CD8-positive, alpha-beta memory T cell (primary cell): ENCODE measurements around the gene CARNS1. TPM values are rescaled to one million over a fixed set of nuclear protein-coding genes. Genes with fewer than 3 reads are reported as not detected.

ENCODE experiments used
- CTCF ChIA-PET: fragments of 350-600 bp; sonication (Branson Sonifier 250); formaldehyde crosslinking; loops from one replicate; lab custom pipeline; 2021; ENCODE audit warnings: antibody characterized with exemption; lab: Charles Lee
- POLR2A ChIA-PET: fragments of 350-600 bp; sonication (Branson Sonifier 250); formaldehyde crosslinking; loops from one replicate; lab custom pipeline; 2021; ENCODE audit warnings: antibody characterized with exemption; lab: Charles Lee
- DNase-seq, 5 donors: peaks; one replicate each; pipeline versions ENCODE4 v3.0.0 to v3.0.0-alpha.2; 2020 to 2022; ENCODE audit warnings: mixed read lengths in 1 of 5
- H3K27ac ChIP-seq: one replicate; pipeline ENCODE4 v1.7.0; 2013; ENCODE audit warnings: low read depth, mild to moderate bottlenecking, low read length, moderate library complexity
- H3K27me3 ChIP-seq: 2 replicates; pipeline ENCODE4 v1.7.0; 2013; ENCODE audit warnings: low read length, mild to moderate bottlenecking; ENCODE audit not compliant: insufficient read depth, poor library complexity, severe bottlenecking
- H3K36me3 ChIP-seq: 2 replicates; pipeline ENCODE4 v1.7.0; 2013; ENCODE audit warnings: mild to moderate bottlenecking, low read length, moderate library complexity; ENCODE audit not compliant: insufficient read depth
- H3K4me1 ChIP-seq: 2 replicates; pipeline ENCODE4 v1.7.0; 2013; ENCODE audit warnings: mild to moderate bottlenecking, low read length, moderate library complexity; ENCODE audit not compliant: insufficient read depth
- H3K4me3 ChIP-seq: 2 replicates; pipeline ENCODE4 v1.7.0; 2013; ENCODE audit warnings: mild to moderate bottlenecking, low read length
- H3K9me3 ChIP-seq: 2 replicates; pipeline ENCODE4 v1.7.0; 2013; ENCODE audit warnings: mild to moderate bottlenecking, low read length
- H3K27ac Mint-ChIP-seq, 8 donors: one replicate each; pipeline ENCODE4 v1.8.0; 2020 to 2021; ENCODE audit warnings: mixed read lengths in 8 of 8, mild to moderate bottlenecking in 6 of 8, inconsistent platforms in 3 of 8, moderate library complexity in 3 of 8
- H3K27me3 Mint-ChIP-seq, 2 donors: one replicate each; pipeline ENCODE4 v1.8.0; 2020 to 2021; ENCODE audit warnings: mixed read lengths in 2 of 2, mild to moderate bottlenecking in 1 of 2, moderate library complexity in 1 of 2
- H3K36me3 Mint-ChIP-seq, 3 donors: one replicate each; pipeline ENCODE4 v1.8.0; 2020 to 2021; ENCODE audit warnings: mixed read lengths in 3 of 3, inconsistent platforms in 1 of 3, mild to moderate bottlenecking in 1 of 3
- H3K4me1 Mint-ChIP-seq, 3 donors: one replicate each; pipeline ENCODE4 v1.8.0; 2020 to 2021; ENCODE audit warnings: mixed read lengths in 3 of 3, inconsistent platforms in 1 of 3, mild to moderate bottlenecking in 1 of 3
- H3K4me3 Mint-ChIP-seq, 7 donors: one replicate each; pipeline ENCODE4 v1.8.0; 2020 to 2021; ENCODE audit warnings: mixed read lengths in 7 of 7, mild to moderate bottlenecking in 6 of 7, moderate library complexity in 4 of 7, inconsistent platforms in 2 of 7
- H3K9me3 Mint-ChIP-seq, 5 donors: one replicate each; pipeline ENCODE4 v1.8.0; 2020 to 2022; ENCODE audit warnings: mixed read lengths in 5 of 5, mild to moderate bottlenecking in 3 of 5, moderate library complexity in 2 of 5, inconsistent platforms in 1 of 5
- polyA plus RNA-seq: library from polyadenylated mRNA; unstranded; fragments of 300-500 nt; fragmentation: Illumina TruSeq; gene quantifications from one replicate; pipeline ENCODE4 v1.2.3, GENCODE V29; 2021
- total RNA-seq, 2 experiments: library from RNA; stranded (reverse); gene quantifications; one replicate each; pipeline ENCODE4 v1.2.3, GENCODE V29; 2021

The CARNS1 gene
- total and polyA plus RNA-seq, 3 experiments from 2014 or later, result 1.8 to 2.7 (median 2.0) TPM

DNA sequence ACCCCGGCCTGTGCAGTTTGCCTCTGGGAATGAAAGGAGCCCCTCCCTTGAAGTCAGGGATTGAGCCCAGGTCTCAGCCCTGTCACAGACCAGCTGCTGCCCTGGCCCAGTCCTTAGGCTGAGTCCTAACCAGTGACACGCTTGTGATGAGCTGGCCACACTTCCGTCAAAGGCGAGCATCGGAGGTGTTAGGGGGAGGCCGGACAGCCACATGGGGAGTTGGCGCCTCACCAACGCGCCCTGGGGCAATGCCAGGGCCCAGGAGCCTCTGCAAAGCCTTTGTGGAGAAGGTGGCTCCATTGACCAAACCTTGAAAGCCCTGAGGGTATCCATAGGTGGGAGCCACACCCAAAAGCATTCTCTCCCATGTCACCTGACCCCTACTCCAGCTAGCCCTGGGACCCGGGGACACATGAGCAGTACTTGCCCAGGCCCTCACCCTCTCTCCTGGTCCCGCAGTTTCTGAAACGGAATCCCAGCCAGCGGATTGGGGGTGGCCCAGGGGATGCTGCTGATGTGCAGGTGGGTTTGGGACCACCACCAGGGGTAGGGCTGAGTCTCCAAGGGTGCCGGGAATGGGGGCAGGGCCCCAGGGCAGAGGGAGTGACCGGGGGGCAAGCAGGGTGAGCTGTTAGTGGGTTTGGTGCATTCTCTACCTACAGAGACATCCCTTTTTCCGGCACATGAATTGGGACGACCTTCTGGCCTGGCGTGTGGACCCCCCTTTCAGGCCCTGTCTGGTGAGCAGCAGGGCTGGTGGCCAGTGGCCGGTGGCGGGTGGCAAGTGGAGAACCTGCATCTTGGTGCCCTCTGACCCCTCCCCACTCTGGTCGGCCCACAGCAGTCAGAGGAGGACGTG is 18.3 kb downstream of the CARNS1 start:
- H3K27ac ChIP-seq, result peak overlapping the region; percentile 31
- Mint-ChIP-seq H3K4me1 (peaks cover 32 to 79% (median 37%) of the 10 kb centered on the region in 3 donors), H3K4me3 (peak overlapping the region; percentile 61 to 99 (median 97)), H3K9me3 (no peaks in the 10 kb centered on the region), H3K36me3 (peaks cover 0 to 63% (median 6%) of the 10 kb centered on the region in 3 donors), H3K27me3 (no peaks in the 10 kb centered on the region), H3K27ac (peak overlapping the region; percentile 71 to 98 (median 86))
- CTCF ChIA-PET, result interaction anchor here (0.9 to 4.5 kb wide), 6 partner anchors 21 to 71 kb away, joined by 3 to 23 read pairs (median 4); partner anchors contain the start of genes PPP1CA, RAD9A and TBC1D10C
- POLR2A ChIA-PET, result interaction anchor here (0.6 to 10.1 kb wide), 10 partner anchors 9 to 58 kb away, joined by 3 to 203 read pairs (median 4); partner anchors contain the start of genes CORO1B, PPP1CA and TBC1D10C
- peaks cover 61% of the 10 kb centered on the region for H3K4me1 ChIP-seq
- H3K36me3 ChIP-seq, result peaks cover 25% of the 10 kb centered on the region
- no peaks in the 10 kb centered on the region for H3K27me3 ChIP-seq
- H3K9me3 ChIP-seq, result no peaks in the 10 kb centered on the region
- H3K4me3 ChIP-seq, result peak overlapping the region; percentile 95
- peak in 2 of 5 donors; percentile 21 to 30 for DNase-seq

DNA sequence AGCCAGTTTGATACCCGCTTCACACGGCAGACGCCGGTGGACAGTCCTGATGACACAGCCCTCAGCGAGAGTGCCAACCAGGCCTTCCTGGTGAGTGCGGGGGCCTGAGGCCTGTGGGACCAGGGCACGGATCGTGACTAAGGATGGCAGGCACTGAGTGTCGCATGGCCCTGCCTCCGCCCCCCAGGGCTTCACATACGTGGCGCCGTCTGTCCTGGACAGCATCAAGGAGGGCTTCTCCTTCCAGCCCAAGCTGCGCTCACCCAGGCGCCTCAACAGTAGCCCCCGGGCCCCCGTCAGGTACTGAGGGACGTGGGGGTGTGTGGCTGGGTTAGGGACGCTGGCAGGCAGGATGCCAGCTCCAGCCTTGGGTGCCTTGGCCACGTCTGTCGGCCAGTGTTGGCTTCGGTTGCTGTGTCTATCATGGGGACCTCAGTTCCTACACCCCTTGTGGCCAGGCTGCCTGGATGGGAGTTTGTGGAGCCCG is 19.0 kb downstream of the CARNS1 start:
- ChIA-PET POLR2A (interaction anchor here (0.6 to 10.1 kb wide), 9 partner anchors 9 to 49 kb away, joined by 3 to 203 read pairs (median 4); partner anchors contain the start of genes CORO1B, PPP1CA, RAD9A and TBC1D10C), CTCF (interaction anchor here (1.5 to 4.5 kb wide), 3 partner anchors 31 to 35 kb away, joined by 3 to 23 read pairs (median 4); partner anchors contain the start of genes PPP1CA and TBC1D10C)
- Histone ChIP-seq H3K27ac (peak overlapping the region; percentile 31), H3K4me1 (peaks cover 61% of the 10 kb centered on the region), H3K9me3 (no peaks in the 10 kb centered on the region), H3K36me3 (peaks cover 25% of the 10 kb centered on the region), H3K4me3 (peak overlapping the region; percentile 95), H3K27me3 (no peaks in the 10 kb centered on the region)
- peak overlapping the region; percentile 61 to 99 (median 97) for H3K4me3 Mint-ChIP-seq
- peaks cover 0 to under 1% of the 10 kb centered on the region in 2 donors for H3K27me3 Mint-ChIP-seq
- H3K4me1 Mint-ChIP-seq, result peaks cover 38 to 79% (median 41%) of the 10 kb centered on the region in 3 donors
- H3K9me3 Mint-ChIP-seq, result no peaks in the 10 kb centered on the region
- H3K36me3 Mint-ChIP-seq, result peaks cover 0 to 62% (median 6%) of the 10 kb centered on the region in 3 donors
- H3K27ac Mint-ChIP-seq, result peak overlapping the region; percentile 71 to 98 (median 86)
- peak in 3 of 5 donors; percentile 23 to 49 (median 26) for DNase-seq

DNA sequence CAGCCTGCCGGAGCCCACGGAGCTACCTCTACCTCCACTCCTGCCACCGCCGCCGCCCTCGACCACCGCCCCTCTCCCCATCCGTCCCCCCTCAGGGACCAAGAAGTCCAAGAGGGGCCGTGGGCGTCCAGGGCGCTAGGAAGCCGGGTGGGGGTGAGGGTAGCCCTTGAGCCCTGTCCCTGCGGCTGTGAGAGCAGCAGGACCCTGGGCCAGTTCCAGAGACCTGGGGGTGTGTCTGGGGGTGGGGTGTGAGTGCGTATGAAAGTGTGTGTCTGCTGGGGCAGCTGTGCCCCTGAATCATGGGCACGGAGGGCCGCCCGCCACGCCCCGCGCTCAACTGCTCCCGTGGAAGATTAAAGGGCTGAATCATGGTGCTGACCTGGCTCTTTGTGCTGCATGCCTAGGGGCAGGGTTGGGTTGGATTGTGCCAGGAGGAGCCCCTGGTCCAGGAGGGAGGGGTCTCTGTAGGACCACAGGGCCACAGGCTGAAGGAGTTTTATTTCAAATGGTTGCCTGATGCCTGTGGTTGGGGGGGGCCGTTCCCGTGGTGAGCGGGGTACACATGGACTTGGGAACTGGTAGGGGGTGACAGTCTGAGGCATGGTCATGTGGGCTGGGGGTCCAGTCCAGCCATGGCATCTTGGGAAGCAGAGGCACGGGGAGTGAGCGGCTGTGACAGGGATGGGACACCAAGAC is 19.7 kb downstream of the CARNS1 start:
- Mint-ChIP-seq H3K27ac (peak overlapping the region; percentile 86 to 98 (median 94)), H3K4me3 (peak overlapping the region; percentile 96 to 99 (median 98)), H3K27me3 (peaks cover 0 to 1% of the 10 kb centered on the region in 2 donors), H3K4me1 (peaks cover 46 to 81% (median 48%) of the 10 kb centered on the region in 3 donors), H3K36me3 (peaks cover 0 to 61% (median 6%) of the 10 kb centered on the region in 3 donors), H3K9me3 (no peaks in the 10 kb centered on the region)
- Histone ChIP-seq H3K4me3 (peak overlapping the region; percentile 95), H3K9me3 (no peaks in the 10 kb centered on the region), H3K27ac (peak overlapping the region; percentile 59), H3K36me3 (peaks cover 25% of the 10 kb centered on the region), H3K4me1 (peaks cover 63% of the 10 kb centered on the region), H3K27me3 (no peaks in the 10 kb centered on the region)
- CTCF ChIA-PET, result interaction anchor here (0.8 to 4.5 kb wide), 4 partner anchors 27 to 34 kb away, joined by 3 to 23 read pairs (median 5); partner anchors contain the start of genes PPP1CA and TBC1D10C
- POLR2A ChIA-PET, result interaction anchor here (0.9 to 10.1 kb wide), 13 partner anchors 15 to 49 kb away, joined by 4 to 203 read pairs (median 27); partner anchors contain the start of genes AIP, PPP1CA, RAD9A and TBC1D10C
- peak in 3 of 5 donors; percentile 11 to 34 (median 23) for DNase-seq

DNA sequence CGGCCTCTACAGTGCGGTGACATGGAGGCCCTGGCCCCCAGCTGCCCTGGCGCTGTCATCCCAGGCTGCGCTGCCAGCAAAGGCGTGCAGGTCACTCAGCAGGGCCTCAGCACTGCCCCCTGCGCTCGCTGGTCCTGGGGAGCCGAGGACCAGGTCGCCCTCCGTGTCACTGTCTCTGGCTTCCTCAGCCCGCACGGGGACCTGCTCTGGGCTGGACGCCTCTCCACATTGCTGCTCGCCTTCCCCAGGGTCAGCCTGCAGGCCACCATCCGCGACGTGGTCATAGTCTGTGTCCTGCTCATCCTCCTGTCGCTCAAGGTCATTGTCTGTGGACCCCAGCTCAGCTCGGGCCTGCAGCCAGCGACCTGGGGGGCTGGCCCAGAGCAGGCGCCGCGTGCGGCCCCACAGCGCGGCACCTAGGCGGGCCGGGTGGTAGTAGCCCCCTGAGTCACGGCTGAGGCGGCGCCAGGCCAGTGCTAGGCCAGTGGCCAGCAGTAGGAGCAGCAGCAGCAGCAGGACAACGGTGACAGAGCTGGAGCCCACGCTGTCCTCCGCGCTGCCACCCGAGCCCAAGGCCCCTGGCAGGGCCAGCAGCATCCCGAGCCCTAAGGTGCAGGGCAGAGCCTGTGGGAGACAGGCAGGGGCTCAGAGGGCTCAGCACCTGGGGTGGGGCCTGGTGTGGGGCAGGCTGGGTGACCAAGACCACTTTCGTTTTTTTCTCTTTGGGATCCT is 20.4 kb downstream of the CARNS1 start:
- H3K9me3 ChIP-seq, result no peaks in the 10 kb centered on the region
- peaks cover 70% of the 10 kb centered on the region for H3K4me1 ChIP-seq
- ChIA-PET POLR2A (interaction anchor here (1.2 to 10.1 kb wide), 14 partner anchors 8 to 72 kb away, joined by 5 to 203 read pairs (median 28); partner anchors contain the start of genes AIP, CDK2AP2, GPR152 and PITPNM1), CTCF (interaction anchor here (0.7 to 5.5 kb wide), 13 partner anchors 7 to 80 kb away, joined by 3 to 59 read pairs (median 6); partner anchors contain the start of genes AIP, PPP1CA, RAD9A and RPS6KB2)
- peaks cover 0 to 57% (median 6%) of the 10 kb centered on the region in 3 donors for H3K36me3 Mint-ChIP-seq
- H3K27ac ChIP-seq, result peak overlapping the region; percentile 59
- peak overlapping the region; percentile 96 to 99 (median 98) for H3K4me3 Mint-ChIP-seq
- H3K27me3 ChIP-seq, result no peaks in the 10 kb centered on the region
- H3K27ac Mint-ChIP-seq, result peak overlapping the region; percentile 88 to 97 (median 95)
- H3K27me3 Mint-ChIP-seq, result peaks cover 0 to 1% of the 10 kb centered on the region in 2 donors
- no peaks in the 10 kb centered on the region for H3K9me3 Mint-ChIP-seq
- H3K4me3 ChIP-seq, result peak overlapping the region; percentile 95
- peaks cover 52 to 83% (median 53%) of the 10 kb centered on the region in 3 donors for H3K4me1 Mint-ChIP-seq
- H3K36me3 ChIP-seq, result peaks cover 25% of the 10 kb centered on the region
- peak in 1 of 5 donors; percentile 37 for DNase-seq

DNA sequence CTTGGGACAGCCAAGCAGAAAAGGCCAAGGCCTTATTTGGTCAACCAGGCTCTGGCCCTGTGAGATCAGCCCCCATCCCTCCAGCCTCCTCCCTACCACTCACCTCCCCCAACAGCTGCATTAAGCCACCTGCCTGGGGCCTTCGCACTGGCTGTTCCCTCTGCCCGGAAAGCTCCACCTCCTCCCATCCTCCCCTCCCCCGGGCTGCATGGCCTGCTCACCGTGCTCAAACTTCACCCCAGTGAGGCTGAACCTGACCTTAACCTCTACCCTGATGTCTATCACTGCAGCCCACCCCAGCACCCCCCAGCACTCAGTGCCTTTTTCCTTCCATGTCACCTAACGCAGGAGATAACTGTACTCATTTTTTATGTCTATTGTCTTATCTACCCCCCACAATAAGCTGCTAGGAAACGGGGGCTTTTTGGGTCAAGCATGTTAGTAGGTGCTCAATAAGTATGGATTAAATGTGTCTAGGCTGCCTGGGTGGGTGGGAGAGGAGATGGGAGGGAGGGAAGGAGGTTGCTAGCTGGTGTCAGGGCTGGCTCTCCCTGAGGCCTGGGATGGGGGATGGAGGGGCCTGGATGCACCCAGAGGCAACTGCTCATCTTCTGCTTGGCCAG is 21.1 kb downstream of the CARNS1 start:
- H3K4me1 Mint-ChIP-seq, result peaks cover 51 to 83% (median 56%) of the 10 kb centered on the region in 3 donors
- Histone ChIP-seq H3K27me3 (no peaks in the 10 kb centered on the region), H3K9me3 (no peaks in the 10 kb centered on the region), H3K27ac (peak overlapping the region; percentile 59), H3K4me1 (peaks cover 73% of the 10 kb centered on the region), H3K36me3 (peaks cover 23% of the 10 kb centered on the region), H3K4me3 (peak overlapping the region; percentile 95)
- CTCF ChIA-PET, result interaction anchor here (0.7 to 5.5 kb wide), 21 partner anchors 8 to 85 kb away, joined by 3 to 59 read pairs (median 5); partner anchors contain the start of genes AIP, PPP1CA, RAD9A and RPS6KB2
- no peaks in the 10 kb centered on the region for H3K9me3 Mint-ChIP-seq
- peaks cover 0 to 1% of the 10 kb centered on the region in 2 donors for H3K27me3 Mint-ChIP-seq
- H3K36me3 Mint-ChIP-seq, result peaks cover 0 to 53% (median 6%) of the 10 kb centered on the region in 3 donors
- DNase-seq, result peak; percentile 44 to 77 (median 48)
- peak overlapping the region; percentile 69 to 97 (median 94) for H3K27ac Mint-ChIP-seq
- POLR2A ChIA-PET, result interaction anchor here (1.2 to 10.1 kb wide), 21 partner anchors 9 to 165 kb away, joined by 3 to 203 read pairs (median 17); partner anchors contain the start of genes AIP, CARNS1, CDK2AP2 and GPR152
- H3K4me3 Mint-ChIP-seq, result peak overlapping the region; percentile 96 to 99 (median 98)

DNA sequence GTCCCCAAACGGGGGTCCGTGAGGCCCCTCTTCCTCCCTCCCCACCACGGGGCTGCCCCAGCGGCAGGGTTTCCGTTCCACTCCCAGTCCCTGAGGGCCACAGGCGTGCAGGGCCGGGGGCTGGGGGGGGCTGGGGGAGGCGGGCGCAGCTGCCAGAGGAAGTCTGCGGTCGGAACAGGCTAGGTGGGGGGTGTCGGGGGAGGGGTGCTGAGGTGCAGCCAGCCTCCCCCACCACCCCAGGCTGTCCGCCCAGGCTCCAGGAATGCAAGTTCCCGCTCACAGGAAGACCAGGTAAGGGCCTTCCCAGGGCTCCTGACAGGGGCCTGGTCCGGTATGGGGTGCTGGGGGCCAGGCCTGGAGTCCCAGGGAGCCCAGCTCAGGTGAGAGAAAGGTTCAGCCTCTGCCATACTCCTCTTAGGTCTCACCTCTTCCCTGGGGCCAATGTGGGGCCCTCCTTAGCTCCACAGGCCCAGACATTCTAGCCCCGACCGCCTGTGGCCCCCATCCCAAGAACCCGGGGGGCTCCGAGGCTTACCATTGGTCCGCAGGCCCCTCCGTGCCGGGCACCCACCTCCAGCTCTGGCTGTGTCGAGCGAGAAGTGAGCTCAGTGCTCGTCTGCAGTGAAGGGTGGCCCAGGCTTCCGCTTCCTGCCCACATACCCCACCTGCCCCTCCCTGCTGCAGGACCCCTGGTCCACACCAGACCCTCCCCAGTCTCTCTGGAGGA is 21.8 kb downstream of the CARNS1 start, which contains the start of gene PTPRCAP:
Gene PTPRCAP (minus strand): TSS at position 601 of the 727 bp plus-strand sequence. CDS start 63 bp downstream, at position 538.
- peak within 1 kb of the TSS; percentile 69 to 97 (median 94) for H3K27ac Mint-ChIP-seq
- peak within 1 kb of the TSS; percentile 79 for H3K27ac ChIP-seq
- H3K9me3 Mint-ChIP-seq, result no peaks in the 10 kb centered on the region
- DNase-seq, result peak; percentile 73 to 91 (median 80)
- CTCF ChIA-PET, result interaction anchor here (0.6 to 5.5 kb wide), 26 partner anchors 8 to 149 kb away, joined by 3 to 59 read pairs (median 5); partner anchors contain the start of genes AIP, CLCF1, POLD4 and PPP1CA
- H3K27me3 Mint-ChIP-seq, result peaks cover 0 to 1% of the 10 kb centered on the region in 2 donors
- peaks cover 49 to 82% (median 55%) of the 10 kb centered on the region in 3 donors for H3K4me1 Mint-ChIP-seq
- POLR2A ChIA-PET, result interaction anchor here (1.2 to 10.1 kb wide), 23 partner anchors 9 to 198 kb away, joined by 3 to 203 read pairs (median 15); partner anchors contain the start of genes AIP, CARNS1, CDK2AP2 and GPR152
- H3K4me3 Mint-ChIP-seq, result peak within 1 kb of the TSS; percentile 96 to 99 (median 98)
- H3K36me3 ChIP-seq, result peaks cover 18% of the 10 kb centered on the region
- H3K4me3 ChIP-seq, result peak within 1 kb of the TSS; percentile 95
- H3K36me3 Mint-ChIP-seq, result peaks cover 0 to 46% (median 4%) of the 10 kb centered on the region in 3 donors
- no peaks in the 10 kb centered on the region for H3K9me3 ChIP-seq
- H3K4me1 ChIP-seq, result peaks cover 66% of the 10 kb centered on the region
- H3K27me3 ChIP-seq, result no peaks in the 10 kb centered on the region
